ENCODE data around the gene CACNA1I. TPM values are rescaled to one million over a fixed set of nuclear protein-coding genes. Genes with fewer than 3 reads are reported as not detected.
A peak's percentile ranks its signal among the peaks of the same experiment; 100 is the strongest.

CACNA1I gene
- total RNA-seq, 2 experiments from 2014 or later, result 17.3 to 19.0 TPM

- DNase-seq (peak; percentile 71), ATAC-seq (ENCODE audit: low read depth) (peak; percentile 59)
- Mint-ChIP-seq H3K27me3 (peaks cover 27% of the 10 kb centered on the region), H3K27ac (no peak overlapping the region), H3K4me1 (peaks cover 23% of the 10 kb centered on the region), H3K9me3 (peaks cover 6% of the 10 kb centered on the region), H3K4me3 (peak overlapping the region; percentile 53), H3K36me3 (peaks cover 6% of the 10 kb centered on the region)
- POLR2A ChIA-PET, result no interaction called here
Observed at GRCh38 chr22:39598017-39598965, 27.7 kb downstream of the CACNA1I start.

GRCh38 chr22:39600491-39601179, 30.1 kb downstream of the CACNA1I start:
- Mint-ChIP-seq H3K4me3 (no peak overlapping the region), H3K27me3 (peaks cover 29% of the 10 kb centered on the region), H3K27ac (no peak overlapping the region), H3K36me3 (peaks cover 9% of the 10 kb centered on the region), H3K9me3 (peaks cover 9% of the 10 kb centered on the region), H3K4me1 (peaks cover 21% of the 10 kb centered on the region)
- POLR2A ChIA-PET, result no interaction called here
- no peak for ATAC-seq (ENCODE audit: low read depth)
- no peak for DNase-seq

GRCh38 chr22:39601180-39601535, 30.6 kb downstream of the CACNA1I start:
- Mint-ChIP-seq H3K4me3 (no peak overlapping the region), H3K36me3 (peaks cover 9% of the 10 kb centered on the region), H3K4me1 (peaks cover 18% of the 10 kb centered on the region), H3K27me3 (peaks cover 28% of the 10 kb centered on the region), H3K9me3 (peaks cover 9% of the 10 kb centered on the region), H3K27ac (peak overlapping the region; percentile 2)
- POLR2A ChIA-PET, result no interaction called here
- no peak for ATAC-seq (ENCODE audit: low read depth)
- DNase-seq, result no peak

- no peak overlapping the region for H3K27ac Mint-ChIP-seq
- no peak overlapping the region for H3K4me3 Mint-ChIP-seq
- no peak for DNase-seq
- ATAC-seq (ENCODE audit: low read depth), result no peak
- peaks cover 9% of the 10 kb centered on the region for H3K36me3 Mint-ChIP-seq
- POLR2A ChIA-PET, result no interaction called here
- H3K27me3 Mint-ChIP-seq, result peaks cover 13% of the 10 kb centered on the region
- peaks cover 9% of the 10 kb centered on the region for H3K9me3 Mint-ChIP-seq
- H3K4me1 Mint-ChIP-seq, result peaks cover 14% of the 10 kb centered on the region
Observed at GRCh38 chr22:39603345-39603744, 32.8 kb downstream of the CACNA1I start.

GRCh38 chr22:39610246-39610645, 39.7 kb downstream of the CACNA1I start:
- ATAC-seq (ENCODE audit: low read depth) (no peak), DNase-seq (no peak)
- peaks cover 3% of the 10 kb centered on the region for H3K36me3 Mint-ChIP-seq
- POLR2A ChIA-PET, result no interaction called here
- no peak overlapping the region for H3K27ac Mint-ChIP-seq
- peaks cover 3% of the 10 kb centered on the region for H3K9me3 Mint-ChIP-seq
- H3K4me1 Mint-ChIP-seq, result peaks cover 8% of the 10 kb centered on the region
- no peak overlapping the region for H3K4me3 Mint-ChIP-seq
- peaks cover 21% of the 10 kb centered on the region for H3K27me3 Mint-ChIP-seq

GRCh38 chr22:39610766-39611165, 40.2 kb downstream of the CACNA1I start:
- no peak overlapping the region for H3K4me3 Mint-ChIP-seq
- H3K27me3 Mint-ChIP-seq, result peaks cover 23% of the 10 kb centered on the region
- no peak for DNase-seq
- peaks cover 3% of the 10 kb centered on the region for H3K36me3 Mint-ChIP-seq
- no peak overlapping the region for H3K27ac Mint-ChIP-seq
- peaks cover 3% of the 10 kb centered on the region for H3K9me3 Mint-ChIP-seq
- peaks cover 8% of the 10 kb centered on the region for H3K4me1 Mint-ChIP-seq
- POLR2A ChIA-PET, result no interaction called here
- ATAC-seq (ENCODE audit: low read depth), result no peak

- DNase-seq (no peak), ATAC-seq (ENCODE audit: low read depth) (no peak)
- Mint-ChIP-seq H3K27me3 (peaks cover 24% of the 10 kb centered on the region), H3K4me1 (peaks cover 8% of the 10 kb centered on the region), H3K27ac (no peak overlapping the region), H3K9me3 (peaks cover 3% of the 10 kb centered on the region), H3K4me3 (no peak overlapping the region), H3K36me3 (peaks cover 3% of the 10 kb centered on the region)
- POLR2A ChIA-PET, result no interaction called here
Observed at GRCh38 chr22:39611360-39611759, 40.8 kb downstream of the CACNA1I start.

GRCh38 chr22:39612811-39613548, 42.4 kb downstream of the CACNA1I start:
- no peak overlapping the region for H3K27ac Mint-ChIP-seq
- H3K4me3 Mint-ChIP-seq, result peak overlapping the region; percentile 46
- H3K9me3 Mint-ChIP-seq, result peaks cover 3% of the 10 kb centered on the region
- POLR2A ChIA-PET, result interaction anchor here (1.2 kb wide), 1 partner anchor 11 kb away, joined by 4 read pairs; no protein-coding TSS in a partner anchor
- peaks cover 3% of the 10 kb centered on the region for H3K36me3 Mint-ChIP-seq
- peak; percentile 27 for ATAC-seq (ENCODE audit: low read depth)
- no peak for DNase-seq
- H3K4me1 Mint-ChIP-seq, result peaks cover 11% of the 10 kb centered on the region
- H3K27me3 Mint-ChIP-seq, result peaks cover 28% of the 10 kb centered on the region

GRCh38 chr22:39613549-39613921, 43.0 kb downstream of the CACNA1I start:
- DNase-seq (no peak), ATAC-seq (ENCODE audit: low read depth) (no peak)
- peaks cover 30% of the 10 kb centered on the region for H3K27me3 Mint-ChIP-seq
- H3K36me3 Mint-ChIP-seq, result peaks cover 3% of the 10 kb centered on the region
- peaks cover 3% of the 10 kb centered on the region for H3K9me3 Mint-ChIP-seq
- H3K27ac Mint-ChIP-seq, result no peak overlapping the region
- H3K4me1 Mint-ChIP-seq, result peaks cover 15% of the 10 kb centered on the region
- POLR2A ChIA-PET, result interaction anchor here (1.2 kb wide), 1 partner anchor 11 kb away, joined by 4 read pairs; no protein-coding TSS in a partner anchor
- H3K4me3 Mint-ChIP-seq, result no peak overlapping the region

GRCh38 chr22:39614442-39614841, 43.9 kb downstream of the CACNA1I start:
- ATAC-seq (ENCODE audit: low read depth), result no peak
- DNase-seq, result no peak
- Mint-ChIP-seq H3K27me3 (peaks cover 25% of the 10 kb centered on the region), H3K36me3 (peaks cover 3% of the 10 kb centered on the region), H3K4me3 (no peak overlapping the region), H3K4me1 (peaks cover 15% of the 10 kb centered on the region), H3K9me3 (peaks cover 3% of the 10 kb centered on the region), H3K27ac (no peak overlapping the region)
- POLR2A ChIA-PET, result no interaction called here

GRCh38 chr22:39616051-39616450, 45.5 kb downstream of the CACNA1I start:
- DNase-seq (no peak), ATAC-seq (ENCODE audit: low read depth) (no peak)
- peaks cover 20% of the 10 kb centered on the region for H3K27me3 Mint-ChIP-seq
- POLR2A ChIA-PET, result no interaction called here
- H3K4me3 Mint-ChIP-seq, result no peak overlapping the region
- H3K9me3 Mint-ChIP-seq, result peaks cover 3% of the 10 kb centered on the region
- H3K4me1 Mint-ChIP-seq, result peaks cover 15% of the 10 kb centered on the region
- peaks cover 3% of the 10 kb centered on the region for H3K36me3 Mint-ChIP-seq
- no peak overlapping the region for H3K27ac Mint-ChIP-seq

GRCh38 chr22:39616781-39617180, 46.2 kb downstream of the CACNA1I start:
- POLR2A ChIA-PET, result no interaction called here
- H3K36me3 Mint-ChIP-seq, result peaks cover 3% of the 10 kb centered on the region
- no peak overlapping the region for H3K27ac Mint-ChIP-seq
- ATAC-seq (ENCODE audit: low read depth) (no peak), DNase-seq (no peak)
- peaks cover 20% of the 10 kb centered on the region for H3K27me3 Mint-ChIP-seq
- H3K4me1 Mint-ChIP-seq, result peaks cover 15% of the 10 kb centered on the region
- H3K9me3 Mint-ChIP-seq, result peaks cover 2% of the 10 kb centered on the region
- H3K4me3 Mint-ChIP-seq, result no peak overlapping the region

GRCh38 chr22:39617342-39617741, 46.8 kb downstream of the CACNA1I start:
- DNase-seq, result no peak
- H3K4me1 Mint-ChIP-seq, result peaks cover 15% of the 10 kb centered on the region
- no peaks in the 10 kb centered on the region for H3K9me3 Mint-ChIP-seq
- no peak overlapping the region for H3K4me3 Mint-ChIP-seq
- H3K27me3 Mint-ChIP-seq, result peaks cover 20% of the 10 kb centered on the region
- ATAC-seq (ENCODE audit: low read depth), result no peak
- POLR2A ChIA-PET, result no interaction called here
- H3K36me3 Mint-ChIP-seq, result peaks cover 3% of the 10 kb centered on the region
- H3K27ac Mint-ChIP-seq, result no peak overlapping the region
